GM12892 (cell line): ENCODE results near the gene LMNA.

Source experiments
- POLR2A ChIP-seq: IDR thresholded peaks from 2 replicates; pipeline ENCODE4 v1.6.1; 2011; ENCODE audit warnings: low read depth, low read length, control low read depth
- POLR2AphosphoS5 ChIP-seq: IDR thresholded peaks from 2 replicates; pipeline ENCODE4 v1.6.1; 2011; ENCODE audit warnings: low read depth, low read length, control low read depth

DNA sequence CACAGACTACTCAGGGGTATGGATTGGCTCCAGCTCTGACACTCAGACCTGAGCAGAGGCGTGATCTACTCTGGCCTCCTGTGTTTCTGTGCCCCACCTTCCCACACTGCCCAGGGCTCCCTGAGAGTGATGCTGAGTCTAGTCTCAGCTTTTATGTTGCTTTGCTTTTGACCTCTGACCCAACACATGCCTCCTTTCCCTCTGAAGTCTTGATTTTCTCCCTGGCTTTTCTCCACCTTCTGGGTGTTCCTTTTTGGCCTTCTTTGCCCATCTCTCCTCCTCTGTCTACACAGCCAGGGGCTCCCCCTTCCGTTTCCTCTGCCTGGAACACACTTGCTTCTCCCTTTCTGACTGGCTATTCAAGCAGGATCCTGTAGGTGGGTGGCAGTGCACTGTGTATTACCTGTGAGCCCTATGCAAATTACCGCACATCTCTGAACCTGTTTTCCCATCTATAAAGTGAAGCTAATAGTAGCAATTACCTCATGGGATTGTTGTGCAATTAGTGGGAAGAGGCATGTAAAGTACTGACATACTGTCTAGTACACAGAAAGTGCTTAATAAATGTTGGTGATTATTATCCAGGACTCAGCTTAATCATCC, 18.5 kb upstream of the LMNA start:
- no peak for TF ChIP-seq POLR2A
- no peak for TF ChIP-seq POLR2AphosphoS5
